HG03442 (cell line): ENCODE measurements around the gene TBL2.
"Not testable (repeated sequence)": the region's sequence is repeated elsewhere in the genome, so short reads cannot be mapped to it uniquely, and the experiment has no call there.

Source experiments
- ATAC-seq: cut with Tn5 transposase; IDR thresholded peaks from one replicate; pipeline ENCODE4 v1.9.1; 2021; ENCODE audit warnings: mild to moderate bottlenecking, moderate library complexity; ENCODE audit not compliant: unreplicated experiment

The TBL2 gene

GRCh38 chr7:73570977-73571376 lies 7.4 kb downstream of the TBL2 start:
- ATAC-seq = no peak

- no peak for ATAC-seq
Measured at GRCh38 chr7:73570521-73570920, 7.9 kb downstream of the TBL2 start.

- ATAC-seq = no peak
Measured at GRCh38 chr7:73569042-73569608, 9.3 kb downstream of the TBL2 start.

- no peak for ATAC-seq
Measured at GRCh38 chr7:73567846-73568685, 10.3 kb downstream of the TBL2 start.

- ATAC-seq = no peak
Measured at GRCh38 chr7:73567140-73567539, 11.2 kb downstream of the TBL2 start.

GRCh38 chr7:73566431-73566830 lies 11.9 kb downstream of the TBL2 start:
- not testable (repeated sequence) for ATAC-seq

GRCh38 chr7:73565675-73566340 lies 12.6 kb downstream of the TBL2 start:
- ATAC-seq = no peak

- no peak for ATAC-seq
Measured at GRCh38 chr7:73560109-73560835, 18.1 kb downstream of the TBL2 start.

GRCh38 chr7:73557397-73558257 lies 20.8 kb downstream of the TBL2 start, which contains the start of gene BCL7B:
Gene BCL7B (minus strand): TSS chr7:73557690. CDS start chr7:73557578, 112 bp downstream.
- ATAC-seq = peak; percentile 41

- ATAC-seq = peak; percentile 82
Measured at GRCh38 chr7:73557108-73557396, 21.3 kb downstream of the TBL2 start.

GRCh38 chr7:73556208-73557107 lies 21.9 kb downstream of the TBL2 start:
- no peak for ATAC-seq

- ATAC-seq = no peak
Measured at GRCh38 chr7:73555411-73555982, 22.9 kb downstream of the TBL2 start.

- not testable (repeated sequence) for ATAC-seq
Measured at GRCh38 chr7:73550093-73550492, 28.3 kb downstream of the TBL2 start.

GRCh38 chr7:73549176-73549575 lies 29.2 kb downstream of the TBL2 start:
- no peak for ATAC-seq

GRCh38 chr7:73547841-73548240 lies 30.5 kb downstream of the TBL2 start:
- ATAC-seq = no peak

- ATAC-seq = no peak
Measured at GRCh38 chr7:73544678-73545077, 33.7 kb downstream of the TBL2 start.

GRCh38 chr7:73541722-73542121 lies 36.7 kb downstream of the TBL2 start:
- ATAC-seq = no peak

- ATAC-seq = no peak
Measured at GRCh38 chr7:73539709-73540108, 38.7 kb downstream of the TBL2 start.

GRCh38 chr7:73538510-73538909 lies 39.9 kb downstream of the TBL2 start:
- not testable (repeated sequence) for ATAC-seq
